ENCODE results near the gene MSRB3.

The MSRB3 gene

DNA sequence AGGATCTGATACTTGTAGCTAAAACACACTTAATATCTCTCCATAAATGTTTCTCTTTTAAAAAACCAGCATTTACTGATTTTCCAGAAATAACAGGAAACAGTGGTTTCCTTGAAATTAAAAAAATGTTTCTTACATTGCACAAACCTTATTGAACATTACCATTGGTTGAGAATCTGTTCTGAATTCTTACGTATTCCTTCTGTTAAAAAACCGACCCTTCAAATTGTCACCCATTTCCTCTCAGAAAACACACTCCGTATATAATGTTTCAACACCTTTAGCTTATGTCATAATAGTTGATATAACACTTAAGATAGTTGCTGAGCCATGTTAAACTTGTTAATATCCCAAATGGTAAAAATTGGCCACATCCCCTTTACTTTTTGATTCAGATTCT lies 51.2 kb downstream of the MSRB3 start:
- no peak overlapping the region for H4K8ac ChIP-seq (ENCODE audit: low read depth, low read length)
- H2BK12ac ChIP-seq (ENCODE audit: low read length): no peak overlapping the region
- H3K23ac ChIP-seq (ENCODE audit: low read depth, low read length, poor library complexity): no peak overlapping the region
- H3K9ac ChIP-seq (ENCODE audit: low read depth, low read length, poor library complexity): no peak overlapping the region
- no peak overlapping the region for H3K4me2 ChIP-seq (ENCODE audit: insufficient read depth, low read length, poor library complexity, severe bottlenecking)
- H3K27me3 ChIP-seq (ENCODE audit: control insufficient read depth in 3 of 3, insufficient read depth in 3 of 3, low read depth in 1 of 3, low read length in 3 of 3): no peaks in the 10 kb centered on the region
- H2AFZ ChIP-seq (ENCODE audit: low read length): no peak overlapping the region
- H3K36me3 ChIP-seq (replicated peaks in 1 of 2; ENCODE audit: control insufficient read depth in 2 of 2, insufficient read depth in 2 of 2, low read length in 2 of 2): no peaks in the 10 kb centered on the region
- H2BK5ac ChIP-seq (ENCODE audit: low read length): no peak overlapping the region
- no peak overlapping the region for H3K4ac ChIP-seq (ENCODE audit: low read length)
- DNase-seq (ENCODE audit: low spot score): no peak
- peaks cover 0 to 2% of the 10 kb centered on the region in 2 donors for H3K9me3 ChIP-seq (replicated peaks in 1 of 2; ENCODE audit: control insufficient read depth in 2 of 2, insufficient read depth in 1 of 2, low read depth in 1 of 2, low read length in 2 of 2)
- H3K27ac ChIP-seq (replicated peaks; ENCODE audit: low read length): no peak overlapping the region
- H3K14ac ChIP-seq (ENCODE audit: low read length): no peak overlapping the region
- H2BK15ac ChIP-seq (ENCODE audit: low read length): no peak overlapping the region
- no peak overlapping the region for H3K4me3 ChIP-seq (ENCODE audit: low read length in 2 of 2)
- no peak overlapping the region for H4K91ac ChIP-seq (ENCODE audit: low read depth, low read length, poor library complexity)
- H3K18ac ChIP-seq (ENCODE audit: low read length): no peak overlapping the region
- WGBS, 2 donors (ENCODE audit: extremely low coverage in 2 of 2, insufficient read length in 2 of 2, insufficient replicate concordance in 1 of 2): no CpG with 5 or more reads among the region's 3 CpGs
- H3K79me1 ChIP-seq (ENCODE audit: low read depth, low read length): peaks cover 2% of the 10 kb centered on the region
- no peak overlapping the region for H2BK120ac ChIP-seq (ENCODE audit: low read depth, low read length)
- peaks cover 3 to 5% of the 10 kb centered on the region in 2 donors for H3K4me1 ChIP-seq (ENCODE audit: control insufficient read depth in 2 of 2, insufficient read depth in 1 of 2, low read depth in 1 of 2, low read length in 2 of 2)
- no peak overlapping the region for H2AK5ac ChIP-seq (ENCODE audit: low read depth, low read length)

DNA sequence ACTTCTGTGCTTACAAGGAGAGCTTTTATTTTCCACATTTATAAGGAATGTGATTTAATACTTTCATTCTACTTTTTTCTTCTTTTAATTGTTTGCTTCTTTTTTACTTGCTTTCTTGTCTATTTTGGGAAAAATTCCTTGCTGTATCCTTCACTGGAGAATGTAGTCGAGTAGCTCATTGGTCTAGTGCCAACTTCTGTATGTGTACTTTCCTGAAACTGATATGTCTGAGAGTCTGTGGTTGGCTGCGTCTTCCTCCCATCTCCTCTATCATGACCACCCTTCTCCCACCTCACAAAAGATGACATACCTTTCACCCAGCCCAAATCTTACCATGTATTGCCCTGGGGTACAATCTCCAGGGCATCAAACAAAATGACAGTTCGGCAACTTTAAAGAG lies 51.8 kb downstream of the MSRB3 start:
- no CpG with 5 or more reads among the region's 3 CpGs for WGBS, 2 donors (ENCODE audit: extremely low coverage in 2 of 2, insufficient read length in 2 of 2, insufficient replicate concordance in 1 of 2)
- Histone ChIP-seq H3K27ac (replicated peaks; ENCODE audit: low read length) (no peak overlapping the region), H4K8ac (ENCODE audit: low read depth, low read length) (no peak overlapping the region), H3K36me3 (replicated peaks in 1 of 2; ENCODE audit: control insufficient read depth in 2 of 2, insufficient read depth in 2 of 2, low read length in 2 of 2) (no peaks in the 10 kb centered on the region), H2BK15ac (ENCODE audit: low read length) (no peak overlapping the region), H3K23ac (ENCODE audit: low read depth, low read length, poor library complexity) (no peak overlapping the region), H3K14ac (ENCODE audit: low read length) (no peak overlapping the region), H3K4ac (ENCODE audit: low read length) (no peak overlapping the region), H2BK5ac (ENCODE audit: low read length) (no peak overlapping the region), H4K91ac (ENCODE audit: low read depth, low read length, poor library complexity) (no peak overlapping the region), H3K4me1 (ENCODE audit: control insufficient read depth in 2 of 2, insufficient read depth in 1 of 2, low read depth in 1 of 2, low read length in 2 of 2) (peaks cover 5 to 8% of the 10 kb centered on the region in 2 donors), H3K79me1 (ENCODE audit: low read depth, low read length) (peaks cover 2% of the 10 kb centered on the region), H3K18ac (ENCODE audit: low read length) (no peak overlapping the region), H2AFZ (ENCODE audit: low read length) (no peak overlapping the region), H2BK120ac (ENCODE audit: low read depth, low read length) (no peak overlapping the region), H3K4me2 (ENCODE audit: insufficient read depth, low read length, poor library complexity, severe bottlenecking) (no peak overlapping the region), H3K27me3 (ENCODE audit: control insufficient read depth in 3 of 3, insufficient read depth in 3 of 3, low read depth in 1 of 3, low read length in 3 of 3) (no peaks in the 10 kb centered on the region), H3K4me3 (ENCODE audit: low read length in 2 of 2) (no peak overlapping the region), H3K9me3 (replicated peaks in 1 of 2; ENCODE audit: control insufficient read depth in 2 of 2, insufficient read depth in 1 of 2, low read depth in 1 of 2, low read length in 2 of 2) (peaks cover 0 to 2% of the 10 kb centered on the region in 2 donors), H3K9ac (ENCODE audit: low read depth, low read length, poor library complexity) (no peak overlapping the region), H2AK5ac (ENCODE audit: low read depth, low read length) (no peak overlapping the region), H2BK12ac (ENCODE audit: low read length) (no peak overlapping the region)
- DNase-seq (ENCODE audit: low spot score): no peak

DNA sequence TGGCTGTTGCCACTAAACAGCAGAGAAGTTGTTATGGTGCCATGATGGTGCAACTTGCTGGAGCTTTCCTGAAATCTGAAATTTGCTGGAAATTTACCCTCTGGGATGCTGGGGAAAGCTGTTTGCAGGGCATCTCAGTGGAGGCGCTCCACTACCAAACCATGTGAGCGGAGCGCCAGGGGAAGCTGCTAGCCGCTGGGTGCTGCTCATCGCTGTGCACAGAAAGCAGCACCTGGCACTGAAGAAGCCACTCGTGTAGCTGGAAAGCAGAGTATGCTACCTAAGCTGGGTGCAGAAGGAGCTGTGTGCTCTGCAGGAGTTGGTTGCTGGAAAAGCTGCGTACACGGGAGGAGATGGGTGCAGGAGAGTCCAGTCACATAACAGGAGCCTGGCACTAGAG lies 53.0 kb downstream of the MSRB3 start:
- H2BK15ac ChIP-seq (ENCODE audit: low read length): no peak overlapping the region
- H2BK120ac ChIP-seq (ENCODE audit: low read depth, low read length): no peak overlapping the region
- no peak overlapping the region for H2AFZ ChIP-seq (ENCODE audit: low read length)
- H3K9me3 ChIP-seq (replicated peaks in 1 of 2; ENCODE audit: control insufficient read depth in 2 of 2, insufficient read depth in 1 of 2, low read depth in 1 of 2, low read length in 2 of 2): peaks cover 0 to 2% of the 10 kb centered on the region in 2 donors
- H3K4me1 ChIP-seq (ENCODE audit: control insufficient read depth in 2 of 2, insufficient read depth in 1 of 2, low read depth in 1 of 2, low read length in 2 of 2): peaks cover 6 to 17% of the 10 kb centered on the region in 2 donors
- H3K27me3 ChIP-seq (ENCODE audit: control insufficient read depth in 3 of 3, insufficient read depth in 3 of 3, low read depth in 1 of 3, low read length in 3 of 3): no peaks in the 10 kb centered on the region
- no peak overlapping the region for H2BK5ac ChIP-seq (ENCODE audit: low read length)
- no peak overlapping the region for H3K23ac ChIP-seq (ENCODE audit: low read depth, low read length, poor library complexity)
- H3K9ac ChIP-seq (ENCODE audit: low read depth, low read length, poor library complexity): no peak overlapping the region
- H3K36me3 ChIP-seq (replicated peaks in 1 of 2; ENCODE audit: control insufficient read depth in 2 of 2, insufficient read depth in 2 of 2, low read length in 2 of 2): no peaks in the 10 kb centered on the region
- H3K14ac ChIP-seq (ENCODE audit: low read length): no peak overlapping the region
- no peak overlapping the region for H2BK12ac ChIP-seq (ENCODE audit: low read length)
- no peak for DNase-seq (ENCODE audit: low spot score)
- H3K27ac ChIP-seq (replicated peaks; ENCODE audit: low read length): no peak overlapping the region
- no CpG with 5 or more reads among the region's 8 CpGs for WGBS, 2 donors (ENCODE audit: extremely low coverage in 2 of 2, insufficient read length in 2 of 2, insufficient replicate concordance in 1 of 2)
- H4K91ac ChIP-seq (ENCODE audit: low read depth, low read length, poor library complexity): no peak overlapping the region
- no peak overlapping the region for H4K8ac ChIP-seq (ENCODE audit: low read depth, low read length)
- H3K79me1 ChIP-seq (ENCODE audit: low read depth, low read length): peaks cover 2% of the 10 kb centered on the region
- H3K4me3 ChIP-seq (ENCODE audit: low read length in 2 of 2): no peak overlapping the region
- H2AK5ac ChIP-seq (ENCODE audit: low read depth, low read length): no peak overlapping the region
- H3K4ac ChIP-seq (ENCODE audit: low read length): no peak overlapping the region
- H3K18ac ChIP-seq (ENCODE audit: low read length): peak overlapping the region; percentile 32
- H3K4me2 ChIP-seq (ENCODE audit: insufficient read depth, low read length, poor library complexity, severe bottlenecking): no peak overlapping the region

GRCh38 chr12:65333649-65334048 lies 55.2 kb downstream of the MSRB3 start:
- no peak overlapping the region for H3K4me3 ChIP-seq (ENCODE audit: low read length in 2 of 2)
- H3K27ac ChIP-seq (replicated peaks; ENCODE audit: low read length): no peak overlapping the region
- no peak overlapping the region for H2AK5ac ChIP-seq (ENCODE audit: low read depth, low read length)
- no peak overlapping the region for H2AFZ ChIP-seq (ENCODE audit: low read length)
- H3K9me3 ChIP-seq (replicated peaks in 1 of 2; ENCODE audit: control insufficient read depth in 2 of 2, insufficient read depth in 1 of 2, low read depth in 1 of 2, low read length in 2 of 2): peaks cover 0 to 2% of the 10 kb centered on the region in 2 donors
- H3K14ac ChIP-seq (ENCODE audit: low read length): no peak overlapping the region
- H3K4me1 ChIP-seq (ENCODE audit: control insufficient read depth in 2 of 2, insufficient read depth in 1 of 2, low read depth in 1 of 2, low read length in 2 of 2): peaks cover 4 to 14% of the 10 kb centered on the region in 2 donors
- no peak overlapping the region for H3K23ac ChIP-seq (ENCODE audit: low read depth, low read length, poor library complexity)
- no peak overlapping the region for H4K8ac ChIP-seq (ENCODE audit: low read depth, low read length)
- peaks cover 2% of the 10 kb centered on the region for H3K79me1 ChIP-seq (ENCODE audit: low read depth, low read length)
- H3K36me3 ChIP-seq (replicated peaks in 1 of 2; ENCODE audit: control insufficient read depth in 2 of 2, insufficient read depth in 2 of 2, low read length in 2 of 2): no peaks in the 10 kb centered on the region
- no peak for DNase-seq (ENCODE audit: low spot score)
- no peak overlapping the region for H2BK120ac ChIP-seq (ENCODE audit: low read depth, low read length)
- no CpG with 5 or more reads among the region's 5 CpGs for WGBS, 2 donors (ENCODE audit: extremely low coverage in 2 of 2, insufficient read length in 2 of 2, insufficient replicate concordance in 1 of 2)
- no peak overlapping the region for H3K9ac ChIP-seq (ENCODE audit: low read depth, low read length, poor library complexity)
- no peak overlapping the region for H2BK15ac ChIP-seq (ENCODE audit: low read length)
- H4K91ac ChIP-seq (ENCODE audit: low read depth, low read length, poor library complexity): no peak overlapping the region
- H3K4me2 ChIP-seq (ENCODE audit: insufficient read depth, low read length, poor library complexity, severe bottlenecking): no peak overlapping the region
- H3K27me3 ChIP-seq (ENCODE audit: control insufficient read depth in 3 of 3, insufficient read depth in 3 of 3, low read depth in 1 of 3, low read length in 3 of 3): no peaks in the 10 kb centered on the region
- no peak overlapping the region for H3K18ac ChIP-seq (ENCODE audit: low read length)
- no peak overlapping the region for H2BK12ac ChIP-seq (ENCODE audit: low read length)
- H2BK5ac ChIP-seq (ENCODE audit: low read length): no peak overlapping the region
- no peak overlapping the region for H3K4ac ChIP-seq (ENCODE audit: low read length)

All from neuronal stem cell (in vitro differentiated cells).